HG02870 (cell line): ENCODE data around the gene COQ2.
A peak's percentile ranks its signal among the peaks of the same experiment; 100 is the strongest.
"Not testable (repeated sequence)": the region's sequence is repeated elsewhere in the genome, so short reads cannot be mapped to it uniquely, and the experiment has no call there.

ENCODE experiments used
- ATAC-seq: cut with Tn5 transposase; IDR thresholded peaks from one replicate; pipeline ENCODE4 v1.9.1; 2021; ENCODE audit warnings: mild to moderate bottlenecking, moderate library complexity; ENCODE audit not compliant: unreplicated experiment

The COQ2 gene, protein sequence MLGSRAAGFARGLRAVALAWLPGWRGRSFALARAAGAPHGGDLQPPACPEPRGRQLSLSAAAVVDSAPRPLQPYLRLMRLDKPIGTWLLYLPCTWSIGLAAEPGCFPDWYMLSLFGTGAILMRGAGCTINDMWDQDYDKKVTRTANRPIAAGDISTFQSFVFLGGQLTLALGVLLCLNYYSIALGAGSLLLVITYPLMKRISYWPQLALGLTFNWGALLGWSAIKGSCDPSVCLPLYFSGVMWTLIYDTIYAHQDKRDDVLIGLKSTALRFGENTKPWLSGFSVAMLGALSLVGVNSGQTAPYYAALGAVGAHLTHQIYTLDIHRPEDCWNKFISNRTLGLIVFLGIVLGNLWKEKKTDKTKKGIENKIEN

GRCh38 chr4:83284193-83285054 is at the start of gene COQ2:
Gene COQ2, minus strand, starts transcription at chr4:83284798. Its CDS starts 34 bp downstream, at chr4:83284764.
- ATAC-seq: peak; percentile 86

- no peak for ATAC-seq
Measured at GRCh38 chr4:83331956-83332355, 47.4 kb upstream of the COQ2 start.

DNA sequence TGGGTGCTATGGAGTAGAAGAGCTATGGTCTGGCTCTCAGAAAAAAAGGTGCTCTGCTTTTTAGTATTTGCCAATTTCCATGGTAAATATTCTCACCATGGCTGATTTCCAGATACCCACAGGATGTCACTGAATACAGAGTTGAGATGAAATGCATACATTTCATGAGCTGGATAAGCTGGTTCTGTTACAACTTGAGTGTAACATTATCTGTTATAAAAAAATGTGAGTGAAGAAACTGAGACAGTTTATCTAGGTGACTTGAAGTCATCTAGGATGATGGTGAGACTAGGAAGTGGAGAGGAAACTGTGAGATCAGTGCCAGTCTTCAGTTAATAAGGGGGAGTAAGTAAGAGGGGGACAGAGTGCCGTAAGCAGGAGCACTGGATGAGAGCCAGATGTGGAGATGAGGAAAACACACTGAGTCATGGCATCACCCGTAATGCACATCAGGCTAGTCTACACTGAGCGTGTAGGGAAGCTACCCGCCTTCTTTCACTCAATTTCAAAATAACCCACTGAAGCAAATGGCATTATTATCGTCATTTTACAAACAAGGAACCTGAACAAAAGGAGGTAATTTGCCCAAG is 45.0 kb upstream of the COQ2 start:
- ATAC-seq: no peak

DNA sequence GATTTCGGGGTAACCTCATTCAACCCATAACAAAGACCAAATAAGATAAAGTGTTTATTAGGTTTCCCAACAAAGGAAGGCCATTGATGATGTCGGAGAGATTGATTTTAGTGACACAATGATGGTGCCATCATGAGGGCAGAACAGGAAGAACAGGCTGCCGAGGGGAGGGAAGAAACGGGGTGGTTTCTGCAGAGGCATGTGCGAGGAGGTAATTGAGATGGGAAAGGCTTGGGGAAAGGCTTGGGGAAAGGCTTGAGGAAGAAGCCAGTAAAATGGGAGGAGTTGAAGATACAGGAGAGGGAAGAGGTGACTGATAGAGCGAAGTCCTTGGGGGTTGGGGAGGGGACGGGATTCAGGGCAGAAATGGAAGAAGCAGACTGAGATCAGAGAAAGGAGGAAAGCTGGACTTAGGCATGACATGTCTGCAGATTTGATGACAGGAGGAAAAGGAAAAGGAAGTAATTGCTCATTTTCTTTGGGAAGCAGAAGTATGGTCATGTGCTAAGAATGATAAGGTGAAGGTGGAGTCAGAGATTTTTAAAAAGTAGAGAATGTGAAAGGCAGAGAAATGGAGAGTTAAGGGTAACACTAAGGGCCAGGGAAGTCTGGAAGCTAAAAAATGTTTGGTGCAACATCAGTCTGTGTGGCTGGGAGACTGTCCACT is 44.1 kb upstream of the COQ2 start:
- no peak for ATAC-seq

DNA sequence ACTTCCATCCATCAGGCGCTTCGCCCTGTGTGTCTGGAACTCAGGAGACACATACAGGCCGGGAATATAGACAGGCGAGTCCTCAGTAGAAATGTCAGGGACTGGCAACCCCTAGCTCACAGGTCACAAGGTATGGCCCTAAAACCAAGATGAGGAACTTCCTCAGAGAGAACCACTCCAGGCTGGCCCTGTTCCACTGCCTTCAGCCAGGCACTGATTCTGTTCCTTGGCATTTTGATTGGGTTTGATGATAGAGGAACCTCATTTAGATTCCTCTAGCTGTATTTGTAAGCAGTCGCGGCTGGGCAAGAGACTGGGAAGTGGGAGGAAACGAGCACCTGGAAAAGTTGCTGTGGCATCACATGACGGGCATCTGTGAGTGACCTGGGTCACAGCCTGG is 41.9 kb upstream of the COQ2 start:
- no peak for ATAC-seq

DNA sequence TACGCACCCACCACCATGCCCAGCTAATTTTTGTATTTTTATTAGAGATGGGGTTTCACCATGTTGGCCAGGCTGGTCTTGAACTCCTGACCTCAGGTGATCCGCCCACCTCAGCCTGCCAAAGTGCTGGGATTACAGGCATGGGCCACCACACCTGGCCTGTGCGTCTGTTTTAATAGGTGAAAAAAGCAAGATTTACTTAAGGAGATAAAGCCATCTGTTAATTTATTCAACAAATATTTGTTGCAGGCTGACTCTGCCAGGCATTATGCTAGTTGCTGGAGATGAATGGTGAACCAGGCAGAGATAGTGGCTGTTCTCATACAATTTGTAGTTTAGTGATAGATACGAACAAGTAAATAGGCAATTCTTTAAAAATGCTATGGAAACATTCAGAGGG is 40.7 kb upstream of the COQ2 start:
- ATAC-seq: not testable (repeated sequence)

DNA sequence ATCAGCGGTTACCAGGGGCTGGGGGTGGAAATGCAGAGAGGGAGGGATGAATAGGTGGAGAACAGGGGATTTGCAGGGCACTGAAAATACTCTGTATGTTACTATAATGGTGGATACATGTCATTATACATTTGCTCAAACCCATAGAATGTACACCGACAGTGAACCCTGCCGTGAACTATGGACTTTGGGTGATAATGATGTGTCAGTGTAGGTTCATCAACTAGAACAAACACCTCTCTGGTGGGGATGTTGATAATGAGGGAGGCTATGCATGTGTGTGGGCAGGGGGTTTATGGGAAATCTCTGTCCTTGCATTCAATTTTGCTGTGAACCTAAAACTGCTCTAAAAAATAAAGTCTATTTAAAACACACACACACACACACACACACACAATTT is 38.5 kb upstream of the COQ2 start:
- ATAC-seq: no peak

DNA sequence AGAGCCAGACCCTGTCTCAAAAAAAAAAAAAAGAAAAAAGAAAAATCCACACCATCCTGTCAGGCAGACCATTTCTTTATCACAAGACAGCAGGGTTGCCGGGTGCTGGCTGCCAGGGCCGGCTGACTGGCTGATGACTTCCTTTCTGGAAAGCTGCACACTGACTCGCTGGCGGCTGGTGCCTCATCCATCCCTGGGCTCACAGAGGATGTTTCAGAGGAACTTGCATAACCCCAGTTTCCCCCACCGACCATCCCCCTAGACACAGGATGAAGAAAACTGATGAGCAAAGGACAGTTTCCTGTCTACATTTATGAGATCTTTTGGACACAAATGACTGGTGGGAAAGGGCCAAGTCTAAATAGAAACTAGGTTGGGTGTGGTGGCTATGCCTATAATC is 36.0 kb upstream of the COQ2 start:
- ATAC-seq: no peak

- no peak for ATAC-seq
Measured at GRCh38 chr4:83318666-83319065, 34.1 kb upstream of the COQ2 start.

DNA sequence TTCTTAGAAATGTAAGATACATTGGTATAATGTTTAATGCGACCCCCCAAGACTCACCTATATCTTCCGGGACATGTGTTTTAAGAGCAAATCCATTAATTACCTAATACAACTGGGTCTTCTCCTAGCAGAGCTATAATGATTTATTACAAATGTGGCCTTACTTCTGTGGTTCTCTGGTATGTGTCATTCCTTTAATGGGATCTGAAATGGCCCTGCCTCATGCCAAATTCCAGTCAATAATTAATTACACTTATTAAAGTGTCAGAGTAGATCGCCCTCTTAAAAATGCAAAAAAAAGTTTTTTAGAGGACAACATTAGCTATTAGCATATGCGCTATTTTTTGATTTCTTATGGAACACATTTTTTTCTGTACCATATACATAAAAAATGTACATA is 33.1 kb upstream of the COQ2 start:
- no peak for ATAC-seq

DNA sequence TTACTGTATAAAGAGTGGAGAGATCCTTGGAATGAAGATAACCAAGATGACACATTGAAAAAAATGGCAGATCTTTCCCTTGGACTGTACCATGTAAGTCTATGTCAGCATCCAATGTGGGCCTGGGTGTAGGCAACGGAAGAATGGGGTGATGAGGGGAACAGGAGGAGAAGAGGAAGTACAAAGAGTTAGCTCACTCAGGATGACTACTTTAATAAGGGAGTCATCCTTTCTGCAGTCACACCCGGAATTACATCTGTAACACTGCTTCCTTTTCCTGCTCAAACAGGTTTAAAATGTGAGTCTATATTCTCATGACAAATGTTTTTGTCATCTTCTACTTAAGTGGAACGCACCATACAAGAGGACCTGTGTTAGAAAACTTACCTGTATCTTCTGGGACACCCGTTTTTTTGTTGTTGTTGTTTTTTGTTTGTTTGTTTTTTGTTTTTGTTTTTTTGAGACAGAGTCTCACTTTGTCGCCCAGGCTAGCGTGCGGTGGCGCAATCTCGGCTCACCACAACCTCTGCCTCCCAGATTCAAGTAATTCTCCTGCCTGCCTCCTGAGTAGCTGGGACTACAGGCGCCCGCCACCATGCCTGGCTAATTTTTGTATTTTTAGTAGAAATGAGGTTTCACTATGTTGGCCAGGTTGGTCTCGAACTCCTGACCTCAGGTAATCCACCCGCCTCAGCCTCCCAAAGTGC is 32.0 kb upstream of the COQ2 start:
- no peak for ATAC-seq

GRCh38 chr4:83315341-83315870 is 30.8 kb upstream of the COQ2 start:
- ATAC-seq: no peak

- ATAC-seq: no peak
Measured at GRCh38 chr4:83308672-83309071, 24.1 kb upstream of the COQ2 start.

DNA sequence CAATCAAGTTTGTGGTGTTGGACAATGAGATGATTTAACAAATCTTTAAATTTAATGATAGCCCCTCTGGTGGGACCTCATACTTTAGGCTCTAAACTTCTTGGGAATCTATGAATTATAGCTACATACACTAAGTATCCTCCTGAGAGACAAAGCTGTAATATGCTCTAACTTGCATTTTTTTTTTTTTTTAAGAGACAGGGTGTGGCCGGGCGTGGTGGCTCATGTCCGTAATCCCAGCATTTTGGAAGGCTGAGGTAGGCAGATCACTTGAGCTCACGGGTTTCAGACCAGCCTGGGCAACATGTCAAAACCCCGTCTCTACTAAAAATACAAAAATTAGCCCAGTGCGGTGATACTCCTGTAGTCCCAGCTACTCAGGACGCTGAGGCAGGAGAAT is 23.3 kb upstream of the COQ2 start:
- ATAC-seq: no peak

DNA sequence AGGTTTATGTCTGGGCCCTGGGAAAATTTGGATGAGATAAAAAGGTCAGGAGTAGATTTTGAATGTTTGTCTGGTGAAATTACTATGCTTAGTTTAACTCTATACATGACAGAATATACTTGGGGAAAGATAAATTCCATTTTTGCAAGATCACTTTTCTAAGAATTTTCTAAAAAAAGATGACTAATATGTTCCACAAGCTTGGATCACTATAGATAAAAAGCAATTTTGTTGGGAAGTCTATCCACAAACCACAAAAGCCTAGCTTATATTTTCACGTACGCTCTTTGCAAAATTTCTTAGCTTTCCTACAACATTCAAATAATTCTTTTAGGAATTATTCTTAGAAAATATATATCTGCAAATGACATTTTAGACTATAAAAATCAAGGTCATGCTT is 20.6 kb upstream of the COQ2 start:
- no peak for ATAC-seq

- no peak for ATAC-seq
Measured at GRCh38 chr4:83297548-83298260, 13.1 kb upstream of the COQ2 start.

DNA sequence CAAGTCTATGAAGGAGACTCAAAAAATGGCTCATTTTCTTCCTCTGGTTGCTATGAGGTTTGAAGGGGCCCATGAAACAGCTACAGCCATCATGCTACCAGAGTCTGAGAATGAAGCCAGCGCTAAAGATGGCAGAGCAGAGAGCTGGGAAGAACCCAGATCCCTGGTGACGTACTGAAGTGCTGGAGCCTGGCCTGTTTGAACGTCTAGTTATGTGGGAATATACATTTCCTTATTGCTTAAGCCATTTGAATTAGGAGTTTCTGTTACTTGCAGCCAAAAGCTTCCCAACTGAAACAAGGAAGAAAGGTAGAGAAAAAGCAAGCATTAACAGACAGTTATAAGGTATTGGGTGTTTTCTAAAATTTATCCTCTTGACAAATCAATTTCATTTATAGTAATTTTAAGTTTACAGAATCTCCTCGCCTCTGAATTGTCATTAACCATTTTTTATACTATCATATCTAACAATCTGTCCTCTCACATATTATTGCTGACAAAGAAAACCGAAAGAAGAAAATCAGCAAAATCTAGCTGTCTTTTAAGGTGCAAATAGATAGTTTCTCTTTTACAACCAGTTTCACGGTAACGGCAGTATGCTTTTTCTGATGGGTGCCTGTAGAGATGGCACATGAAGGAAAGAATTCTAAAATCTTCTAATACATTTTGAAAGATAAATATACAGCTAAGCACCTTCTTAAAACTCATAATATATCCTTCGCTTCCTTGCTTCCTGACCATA is 8.9 kb upstream of the COQ2 start:
- ATAC-seq: no peak

DNA sequence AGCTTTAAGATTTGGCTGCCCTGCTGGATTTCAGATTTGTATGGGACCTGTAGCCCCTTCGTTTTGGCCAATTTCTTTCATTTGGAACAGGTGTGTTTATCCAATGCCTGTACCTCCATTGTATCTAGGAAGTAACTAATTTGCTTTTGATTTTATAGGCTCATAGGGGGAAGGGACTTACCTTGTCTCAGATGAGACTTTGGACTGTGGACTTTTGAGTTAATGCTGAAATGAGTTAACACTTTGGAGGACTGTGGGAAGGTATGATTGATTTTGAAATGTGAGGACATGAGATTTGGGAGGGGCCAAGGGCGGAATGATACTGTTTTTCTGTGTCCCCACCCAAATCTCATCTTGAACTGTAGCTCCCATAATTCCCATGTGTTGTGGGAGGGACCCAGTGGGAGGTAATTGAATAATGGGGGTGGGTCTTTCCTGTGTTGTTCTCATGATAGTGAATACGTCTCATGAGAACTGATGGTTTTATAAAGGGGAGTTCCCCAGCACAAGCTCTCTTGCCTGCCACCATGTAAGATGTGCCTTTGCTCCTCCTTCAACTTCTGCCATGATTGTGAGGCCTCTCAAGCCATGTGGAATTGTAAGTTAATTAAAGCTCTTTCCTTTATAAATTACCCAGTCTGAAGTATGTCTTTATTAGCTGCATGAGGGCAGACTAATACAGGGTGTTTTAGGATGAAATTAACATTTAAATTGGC is 5.6 kb upstream of the COQ2 start:
- ATAC-seq: not testable (repeated sequence)
